PFSK-1 (cell line): ENCODE results near the gene PPTC7.

Source experiments
- POLR2AphosphoS5 ChIP-seq: IDR thresholded peaks from 2 replicates; pipeline ENCODE4 v1.6.1; 2012; ENCODE audit warnings: low read depth, mild to moderate bottlenecking, control low read depth, low read length, moderate library complexity
- TAF1 ChIP-seq: IDR thresholded peaks from 2 replicates; pipeline ENCODE4 v1.6.1; 2012; ENCODE audit warnings: low read length, control low read depth, borderline replicate concordance; ENCODE audit not compliant: insufficient read depth

DNA sequence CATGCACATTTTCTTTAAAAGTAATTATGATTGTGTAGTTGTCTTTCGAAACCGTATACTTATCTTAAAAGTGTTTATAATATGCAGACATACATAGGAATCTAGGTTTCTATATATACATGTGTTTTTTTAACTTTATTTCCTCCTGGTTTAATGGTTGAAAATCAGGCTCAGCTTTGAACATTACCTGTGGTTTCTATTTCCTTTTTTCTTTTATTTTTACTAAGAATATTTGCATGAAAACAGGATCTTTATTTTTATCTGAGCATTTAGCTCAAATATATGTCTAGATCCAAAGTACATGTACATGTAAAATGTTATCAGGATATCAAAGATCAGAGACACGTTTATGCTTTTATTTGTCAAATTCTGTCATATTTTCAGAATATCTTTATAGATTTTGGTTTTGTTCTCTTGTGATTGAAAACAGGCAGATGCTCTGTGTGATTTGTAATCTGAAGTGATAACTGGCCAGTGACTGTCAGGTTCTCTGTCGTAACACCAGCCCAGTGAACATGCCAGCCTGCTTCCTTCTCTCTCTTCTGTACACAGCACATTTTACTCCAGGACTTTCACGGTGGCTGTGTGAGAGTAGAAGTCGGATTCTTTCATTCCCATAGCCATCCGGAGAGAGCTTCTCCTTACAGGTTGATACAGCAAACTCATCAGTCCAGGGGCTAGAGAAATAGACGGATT lies 44.5 kb upstream of the PPTC7 start:
- TF ChIP-seq TAF1 (no peak), POLR2AphosphoS5 (no peak)
